OCI-LY1 (cell line): Measurements from ENCODE around the gene DNAH1.
A peak's percentile ranks its signal among the peaks of the same experiment; 100 is the strongest.

ENCODE experiments used
- H2AFZ ChIP-seq: fragments of 200-600 bp; sonication (generic), shearing (Covaris generic); 2 replicates; pipeline ENCODE4 v1.6.0; 2014; ENCODE audit warnings: antibody characterized with exemption, mild to moderate bottlenecking, low read length
- H3F3A ChIP-seq: fragments of 200-600 bp; sonication (generic), shearing (Covaris generic); 2 replicates; pipeline ENCODE4 v1.6.0; 2014; ENCODE audit warnings: mild to moderate bottlenecking, antibody characterized with exemption, low read length, moderate library complexity; ENCODE audit not compliant: insufficient read depth
- H3K27ac ChIP-seq: fragments of 200-600 bp; sonication (generic); 2 replicates; pipeline ENCODE4 v1.5.1; 2014; ENCODE audit warnings: low read length, mixed run types, mild to moderate bottlenecking, low read depth; ENCODE audit not compliant: poor library complexity, severe bottlenecking
- H3K27me3 ChIP-seq: fragments of 200-600 bp; sonication (generic); 2 replicates; pipeline ENCODE4 v1.6.0; 2014; ENCODE audit warnings: antibody characterized with exemption, mild to moderate bottlenecking, low read length, moderate library complexity; ENCODE audit not compliant: insufficient read depth
- H3K36me3 ChIP-seq: fragments of 200-600 bp; sonication (generic); 2 replicates; pipeline ENCODE4 v1.6.1; 2014; ENCODE audit warnings: mild to moderate bottlenecking, antibody characterized with exemption, low read length, moderate library complexity, mixed read lengths; ENCODE audit not compliant: insufficient read depth
- H3K4me1 ChIP-seq: fragments of 200-600 bp; sonication (generic); 2 replicates; pipeline ENCODE4 v1.5.1; 2014; ENCODE audit warnings: mild to moderate bottlenecking, low read length, moderate library complexity; ENCODE audit not compliant: insufficient read depth, severe bottlenecking
- H3K4me2 ChIP-seq: fragments of 200-600 bp; sonication (generic), shearing (Covaris generic); 2 replicates; pipeline ENCODE4 v1.6.1; 2014; ENCODE audit warnings: low read length
- H3K4me3 ChIP-seq: fragments of 200-600 bp; sonication (generic); 2 replicates; pipeline ENCODE4 v1.5.1; 2014; ENCODE audit warnings: low read length, low read depth, mild to moderate bottlenecking, mixed read lengths; ENCODE audit not compliant: poor library complexity, severe bottlenecking
- H3K79me2 ChIP-seq: fragments of 200-600 bp; shearing (Covaris generic); 2 replicates; pipeline ENCODE4 v1.6.1; 2016; ENCODE audit warnings: mixed run types, low read length, mixed read lengths; ENCODE audit not compliant: insufficient read depth
- H3K9ac ChIP-seq: fragments of 200-600 bp; sonication (generic), shearing (Covaris generic); 2 replicates; pipeline ENCODE4 v1.6.1; 2014; ENCODE audit warnings: mild to moderate bottlenecking, low read length, mixed read lengths
- H3K9me2 ChIP-seq: fragments of 200-600 bp; sonication (generic), shearing (Covaris generic); 2 replicates; pipeline ENCODE4 v1.6.1; 2014; ENCODE audit warnings: low read depth, mild to moderate bottlenecking, low read length, mixed read lengths
- H3K9me3 ChIP-seq: fragments of 200-600 bp; shearing (Covaris generic); 2 replicates; pipeline ENCODE4 v1.6.1; 2014; ENCODE audit warnings: low read length, mixed read lengths
- H4K20me1 ChIP-seq: fragments of 200-600 bp; sonication (generic), shearing (Covaris generic); 2 replicates; pipeline ENCODE4 v1.6.0; 2016; ENCODE audit warnings: mild to moderate bottlenecking, low read length; ENCODE audit not compliant: insufficient read depth
- EZH2 ChIP-seq: fragments of 200-600 bp; sonication (generic), shearing (Covaris generic); IDR thresholded peaks from 2 replicates; pipeline ENCODE4 v1.8.0; 2017; ENCODE audit warnings: borderline replicate concordance, mixed run types, mild to moderate bottlenecking, antibody characterized with exemption, low read length, moderate library complexity, mixed read lengths
- TF ChIP-seq, protein P1 (sequence below): fragments of 200-600 bp; sonication (generic), shearing (Covaris generic); IDR thresholded peaks from 2 replicates; pipeline ENCODE4 v1.5.1; 2017; ENCODE audit warnings: mild to moderate bottlenecking, antibody characterized with exemption, low read length, moderate library complexity, mixed read lengths

Gene DNAH1

DNA sequence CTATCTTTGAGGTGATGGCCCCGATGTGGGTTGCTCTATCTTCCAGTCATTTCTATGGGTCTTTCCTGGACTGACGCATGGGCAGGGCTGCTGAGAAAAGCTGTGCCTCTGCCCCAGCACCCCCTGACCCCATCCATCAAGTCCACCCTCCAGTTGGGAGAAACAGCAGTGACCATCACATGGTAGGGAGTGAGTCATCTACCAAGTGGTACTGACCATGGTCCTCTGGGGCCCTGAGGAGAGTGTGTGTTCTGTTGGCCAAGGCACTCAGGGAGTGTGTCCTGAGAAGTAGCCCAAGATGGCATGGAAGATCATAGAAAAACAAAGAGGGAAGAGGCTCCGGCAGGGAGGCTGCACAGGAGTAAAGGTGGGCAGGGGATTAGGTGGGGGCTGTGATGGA is 1.6 kb upstream of the DNAH1 start:
- no peak overlapping the region for H3K4me3 ChIP-seq
- peaks cover 23% of the 10 kb centered on the region for H3K4me1 ChIP-seq
- TF ChIP-seq EZH2, result no peak
- TF ChIP-seq, protein P1, sequence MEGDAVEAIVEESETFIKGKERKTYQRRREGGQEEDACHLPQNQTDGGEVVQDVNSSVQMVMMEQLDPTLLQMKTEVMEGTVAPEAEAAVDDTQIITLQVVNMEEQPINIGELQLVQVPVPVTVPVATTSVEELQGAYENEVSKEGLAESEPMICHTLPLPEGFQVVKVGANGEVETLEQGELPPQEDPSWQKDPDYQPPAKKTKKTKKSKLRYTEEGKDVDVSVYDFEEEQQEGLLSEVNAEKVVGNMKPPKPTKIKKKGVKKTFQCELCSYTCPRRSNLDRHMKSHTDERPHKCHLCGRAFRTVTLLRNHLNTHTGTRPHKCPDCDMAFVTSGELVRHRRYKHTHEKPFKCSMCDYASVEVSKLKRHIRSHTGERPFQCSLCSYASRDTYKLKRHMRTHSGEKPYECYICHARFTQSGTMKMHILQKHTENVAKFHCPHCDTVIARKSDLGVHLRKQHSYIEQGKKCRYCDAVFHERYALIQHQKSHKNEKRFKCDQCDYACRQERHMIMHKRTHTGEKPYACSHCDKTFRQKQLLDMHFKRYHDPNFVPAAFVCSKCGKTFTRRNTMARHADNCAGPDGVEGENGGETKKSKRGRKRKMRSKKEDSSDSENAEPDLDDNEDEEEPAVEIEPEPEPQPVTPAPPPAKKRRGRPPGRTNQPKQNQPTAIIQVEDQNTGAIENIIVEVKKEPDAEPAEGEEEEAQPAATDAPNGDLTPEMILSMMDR, result no peak

DNA sequence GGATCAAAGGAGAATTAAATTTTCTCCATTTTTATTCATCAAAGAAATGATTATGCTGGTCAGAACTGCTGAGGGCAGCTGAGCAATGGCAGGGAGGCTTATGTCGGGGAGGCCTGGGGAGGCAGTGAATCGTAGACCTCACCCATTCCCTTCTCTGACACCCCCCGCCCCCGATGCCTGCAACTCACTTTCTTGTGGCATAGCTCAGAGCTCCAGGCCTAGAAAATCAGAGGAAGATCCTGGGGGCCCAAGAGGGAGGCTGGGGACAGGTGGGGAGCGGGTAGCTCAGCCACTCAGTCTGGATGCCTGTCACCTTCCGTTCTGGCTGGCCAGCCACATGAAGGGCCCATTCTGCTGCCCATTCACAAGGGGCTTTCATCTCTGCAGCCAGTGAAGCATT is 1.1 kb upstream of the DNAH1 start:
- H3K4me3 ChIP-seq, result no peak overlapping the region
- no peak overlapping the region for H3K4me2 ChIP-seq
- TF ChIP-seq EZH2, result no peak
- TF ChIP-seq, protein P1, result no peak
- H3K27me3 ChIP-seq, result 0 out of 2 replicates have a peak, but pooled peaks cover 4% of the 10 kb centered on the region
- H3K36me3 ChIP-seq, result no peaks in the 10 kb centered on the region
- peaks cover 23% of the 10 kb centered on the region for H3K4me1 ChIP-seq
- no peaks in the 10 kb centered on the region for H3K9me2 ChIP-seq
- H3F3A ChIP-seq, result no peaks in the 10 kb centered on the region
- no peak overlapping the region for H3K9ac ChIP-seq
- H2AFZ ChIP-seq, result no peak overlapping the region
- H3K79me2 ChIP-seq, result no peaks in the 10 kb centered on the region
- H3K9me3 ChIP-seq, result no peaks in the 10 kb centered on the region
- no peak overlapping the region for H3K27ac ChIP-seq
- no peaks in the 10 kb centered on the region for H4K20me1 ChIP-seq

More for the DNA sequence above, 1.6 kb upstream of the DNAH1 start:
- Histone ChIP-seq H4K20me1 (no peaks in the 10 kb centered on the region), H3K36me3 (no peaks in the 10 kb centered on the region), H3K9me2 (no peaks in the 10 kb centered on the region), H2AFZ (no peak overlapping the region), H3F3A (no peaks in the 10 kb centered on the region), H3K79me2 (no peaks in the 10 kb centered on the region), H3K27me3 (0 out of 2 replicates have a peak, but pooled peaks cover 4% of the 10 kb centered on the region), H3K9me3 (no peaks in the 10 kb centered on the region), H3K9ac (no peak overlapping the region), H3K4me2 (no peak overlapping the region), H3K27ac (no peak overlapping the region)

DNA sequence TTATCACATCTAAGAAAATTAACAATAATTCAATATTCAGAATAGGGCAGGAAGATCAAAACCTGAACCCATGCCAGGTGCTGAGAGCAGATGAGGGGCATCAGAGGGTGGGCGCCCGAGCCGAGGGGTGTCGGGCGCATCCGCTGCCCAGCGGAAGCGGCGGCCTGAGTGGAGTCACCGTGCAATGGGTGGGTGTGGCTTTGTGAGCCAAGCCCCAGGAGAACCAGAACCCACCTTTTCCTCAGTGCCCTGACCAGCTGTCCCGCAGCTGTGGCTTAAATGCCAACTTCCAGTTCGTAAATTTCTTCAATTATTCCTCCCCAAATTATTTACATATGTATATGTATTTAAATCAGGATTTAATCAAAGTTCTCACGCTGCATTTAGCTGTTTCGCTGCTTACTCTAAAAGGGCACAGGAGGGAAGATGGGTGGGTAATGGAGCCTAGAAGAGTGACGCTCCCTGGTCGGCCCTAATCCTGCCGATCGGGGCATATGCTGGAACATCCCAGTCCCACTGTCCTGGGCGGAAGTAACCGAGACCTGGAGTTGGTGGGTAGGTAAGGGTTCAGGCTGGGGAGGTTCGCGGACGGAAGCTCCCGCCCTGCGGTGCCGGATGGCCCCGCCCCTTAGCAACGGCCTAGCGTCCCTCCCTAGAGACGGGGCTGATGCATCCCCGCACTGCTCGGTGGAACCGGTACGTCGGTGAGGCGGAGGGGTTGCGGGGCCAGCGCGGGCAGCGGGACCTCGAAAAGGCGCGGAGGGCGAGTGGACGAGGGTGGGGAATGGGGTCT is 1.3 kb downstream of the DNAH1 start:
- H2AFZ ChIP-seq, result peak overlapping the region; percentile 30; the same call in 1 of the 2 replicates

More for the DNA sequence above, 1.3 kb downstream of the DNAH1 start:
- Histone ChIP-seq H3F3A (no peaks in the 10 kb centered on the region), H3K4me3 (peak overlapping the region; percentile 65), H3K4me1 (peaks cover 23% of the 10 kb centered on the region), H3K79me2 (no peaks in the 10 kb centered on the region), H3K27me3 (0 out of 2 replicates have a peak, but pooled peaks cover 11% of the 10 kb centered on the region), H3K36me3 (no peaks in the 10 kb centered on the region), H3K4me2 (peak overlapping the region; percentile 98), H3K9me3 (no peaks in the 10 kb centered on the region), H3K9ac (peak overlapping the region; percentile 59), H4K20me1 (no peaks in the 10 kb centered on the region), H3K27ac (no peak overlapping the region), H3K9me2 (no peaks in the 10 kb centered on the region)
- no peak for TF ChIP-seq EZH2
- TF ChIP-seq, protein P1, result no peak
